Measurements from ENCODE around the gene TMEM220. TPM values are rescaled to one million over a fixed set of nuclear protein-coding genes. Genes with fewer than 3 reads are reported as not detected.
A peak's percentile ranks its signal among the peaks of the same experiment; 100 is the strongest.

TMEM220 gene
- total and polyA plus RNA-seq, 12 donors = 10.3 to 33.2 (median 21.1) TPM

DNA sequence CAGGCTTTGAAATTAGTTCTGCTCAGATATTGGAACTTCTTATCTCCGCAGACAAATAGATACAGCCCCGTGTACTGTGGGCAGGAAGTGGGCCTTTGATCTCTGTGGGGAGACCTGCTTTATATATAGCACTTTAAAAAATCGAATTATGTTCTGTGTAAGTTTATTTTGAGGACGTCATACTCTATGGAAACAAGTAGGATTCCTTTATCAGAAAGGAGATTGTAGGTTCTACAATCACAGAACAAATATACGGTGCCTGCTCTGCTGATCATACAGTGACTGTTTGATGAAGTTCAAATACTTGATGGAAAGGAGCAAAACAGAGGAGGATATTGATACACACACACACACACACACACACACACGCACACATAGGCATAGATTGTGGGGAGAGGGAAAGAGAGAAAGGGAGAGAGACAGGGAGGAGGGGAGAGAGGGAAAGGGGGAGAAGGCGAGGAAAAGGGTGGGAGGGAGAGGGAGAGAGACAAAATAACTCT is 14.7 kb upstream of the TMEM220 start:
- H3K9me3 ChIP-seq (replicated peaks in 1 of 3) = no peaks in the 10 kb centered on the region
- no peaks in the 10 kb centered on the region for H3K27me3 ChIP-seq
- peaks cover 17% of the 10 kb centered on the region in 2 donors for H3K4me1 ChIP-seq (replicated peaks in 1 of 2)
- TF ChIP-seq POLR2A (IDR thresholded peaks at IDR 0.05) (no peak), CTCF (IDR thresholded peaks at IDR 0.05) (no peak)
- no peak overlapping the region for H3K4me3 ChIP-seq
- peak overlapping the region in 1 of 5 donors; percentile 79 for H3K27ac ChIP-seq
- no peaks in the 10 kb centered on the region for H3K36me3 ChIP-seq (replicated peaks in 1 of 2)
- DNase-seq = no peak
- 54 to 62% (median 57%) methylated on average over 7 of the region's 7 CpGs for WGBS, 4 donors
- intact Hi-C loops (cut with DNase I) = no loop called here

DNA sequence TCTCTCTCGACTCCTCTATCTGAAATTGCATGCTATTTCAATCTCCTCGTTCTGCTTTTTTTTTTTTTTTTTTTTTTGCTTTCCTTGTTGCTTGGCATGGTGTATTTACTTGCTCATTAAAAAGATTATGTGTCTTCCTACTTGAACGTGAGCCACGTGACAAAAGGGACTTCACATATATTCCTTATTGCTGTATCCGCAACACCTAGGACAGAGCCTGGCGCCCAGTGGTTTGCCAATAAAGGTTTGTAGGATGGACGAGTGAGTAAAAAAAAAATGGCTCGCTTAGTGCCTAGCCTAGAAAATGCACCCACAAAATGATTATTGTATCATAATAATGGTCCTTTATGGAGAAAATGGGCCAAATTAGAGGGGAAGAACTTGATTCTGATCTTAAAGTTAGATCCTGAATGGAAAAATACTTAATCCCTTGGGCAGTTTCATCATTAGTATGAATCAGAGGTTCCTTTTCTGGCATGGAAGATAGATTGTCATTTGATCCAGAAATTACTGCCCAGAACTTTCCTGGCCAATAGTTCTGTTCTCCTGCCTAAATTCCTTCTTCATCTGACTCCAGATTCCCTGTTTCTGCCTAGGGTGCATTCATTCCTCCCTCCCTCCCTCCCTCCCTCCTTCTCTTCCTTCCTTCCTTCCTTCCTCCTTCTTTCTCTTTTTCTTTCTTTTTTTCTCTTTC is 13.6 kb upstream of the TMEM220 start:
- Histone ChIP-seq H3K4me1 (replicated peaks in 1 of 2) (peaks cover 17% of the 10 kb centered on the region in 2 donors), H3K9me3 (replicated peaks in 1 of 3) (no peaks in the 10 kb centered on the region), H3K27me3 (no peaks in the 10 kb centered on the region), H3K36me3 (replicated peaks in 1 of 2) (no peaks in the 10 kb centered on the region), H3K27ac (peak overlapping the region in 3 of 5 donors; percentile 62 to 79 (median 71)), H3K4me3 (no peak overlapping the region)
- TF ChIP-seq CTCF (IDR thresholded peaks at IDR 0.05) (no peak), POLR2A (IDR thresholded peaks at IDR 0.05) (no peak)
- intact Hi-C loops (cut with DNase I) = no loop called here
- peak in 3 of 7 donors; percentile 23 to 33 (median 29) for DNase-seq
- WGBS, 4 donors = 66 to 75% (median 72%) methylated on average over 8 of the region's 8 CpGs

GRCh38 chr17:10742431-10742830 is 12.6 kb upstream of the TMEM220 start:
- Histone ChIP-seq H3K36me3 (replicated peaks in 1 of 2) (no peaks in the 10 kb centered on the region), H3K27ac (peak overlapping the region in 4 of 5 donors; percentile 8 to 79 (median 58)), H3K4me1 (replicated peaks in 1 of 2) (peaks cover 17% of the 10 kb centered on the region in 2 donors), H3K4me3 (no peak overlapping the region), H3K27me3 (no peaks in the 10 kb centered on the region), H3K9me3 (replicated peaks in 1 of 3) (no peaks in the 10 kb centered on the region)
- intact Hi-C loops (cut with DNase I) = no loop called here
- WGBS, 4 donors = 94 to 97% (median 95%) methylated on average over 6 of the region's 6 CpGs
- TF ChIP-seq POLR2A (IDR thresholded peaks at IDR 0.05) (no peak), CTCF (IDR thresholded peaks at IDR 0.05) (no peak)
- no peak for DNase-seq

DNA sequence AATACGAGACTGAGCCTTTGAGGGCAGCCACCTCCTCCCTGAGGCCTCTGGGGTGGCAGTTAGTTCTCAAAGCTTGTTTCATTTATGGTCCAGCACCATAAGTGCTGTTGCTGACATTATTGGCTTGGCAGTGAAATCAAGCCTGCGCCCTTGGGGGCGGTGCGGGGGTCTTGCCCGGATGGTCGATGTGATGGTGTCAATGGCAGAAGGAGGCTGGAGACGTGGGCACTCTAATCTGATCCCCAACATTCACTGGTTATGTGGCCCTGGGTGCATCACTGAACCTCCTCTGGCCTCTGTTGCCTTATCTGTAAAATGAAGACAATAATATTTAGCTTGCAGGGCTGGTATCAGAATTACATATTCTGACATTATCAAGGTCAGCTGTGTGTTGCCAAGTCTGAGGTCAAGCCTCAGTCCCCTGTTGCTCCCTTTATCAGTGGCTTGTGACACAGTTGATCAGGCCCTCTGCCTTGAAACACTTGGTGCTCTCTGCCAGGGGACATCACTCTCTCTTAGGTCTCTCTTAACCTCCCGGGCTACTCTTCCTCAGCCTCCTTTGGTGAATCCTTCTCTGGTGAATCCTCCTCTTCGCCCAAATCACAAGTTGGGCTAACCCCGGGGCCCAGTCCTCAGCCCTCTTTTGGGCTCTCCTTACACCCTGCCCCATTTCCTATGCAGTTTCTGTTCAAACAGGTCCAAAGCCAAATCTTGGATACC is 11.8 kb upstream of the TMEM220 start:
- DNase-seq = peak; percentile 45 to 79 (median 72)
- Histone ChIP-seq H3K27me3 (no peaks in the 10 kb centered on the region), H3K36me3 (replicated peaks in 1 of 2) (no peaks in the 10 kb centered on the region), H3K4me1 (replicated peaks in 1 of 2) (peaks cover 17% of the 10 kb centered on the region in 2 donors), H3K9me3 (replicated peaks in 1 of 3) (no peaks in the 10 kb centered on the region), H3K27ac (peak overlapping the region in 3 of 5 donors; percentile 50 to 79 (median 55)), H3K4me3 (no peak overlapping the region)
- WGBS, 4 donors = 81 to 83% (median 82%) methylated on average over 9 to 10 of the region's 10 CpGs
- TF ChIP-seq POLR2A (IDR thresholded peaks at IDR 0.05) (no peak), CTCF (IDR thresholded peaks at IDR 0.05) (no peak)
- intact Hi-C loops (cut with DNase I) = no loop called here

All from adrenal gland (tissue), 12 donors.